K562 (cell line): ENCODE data around the gene ITPK1. TPM values are rescaled to one million over a fixed set of nuclear protein-coding genes. Genes with fewer than 3 reads are reported as not detected.
A peak's percentile ranks its signal among the peaks of the same experiment; 100 is the strongest.

ENCODE experiments used
- ATF1 ChIP-seq, 2 experiments: fragments of 450-650 bp in 1 of 2; IDR thresholded peaks; 2 replicates each; pipeline ENCODE4 v1.6.1; 2016; ENCODE audit warnings: missing compliant biosample characterization in 1 of 2, missing genetic modification characterization in 1 of 2
- BACH1 ChIP-seq: fragments of 200-800 bp; sonication (Bioruptor generic); IDR thresholded peaks from 2 replicates; pipeline ENCODE4 v1.6.1; 2016; ENCODE audit warnings: missing genetic modification characterization, missing compliant biosample characterization
- CBFA2T2 ChIP-seq: fragments of 450-650 bp; conservative IDR thresholded peaks from 2 replicates; pipeline ENCODE4 v1.6.1; 2017; ENCODE audit warnings: mild to moderate bottlenecking
- DDX20 ChIP-seq: fragments of 450-650 bp; IDR thresholded peaks from 2 replicates; pipeline ENCODE4 v1.6.1; 2016; ENCODE audit warnings: missing genetic modification characterization, low read depth, mild to moderate bottlenecking, missing compliant biosample characterization, moderate library complexity
- E2F3 ChIP-seq: fragments of 250-450 bp; sonication (Bioruptor Pico); IDR thresholded peaks from 2 replicates; pipeline ENCODE4 v1.4.0; 2020; ENCODE audit warnings: mild to moderate bottlenecking
- E2F6 ChIP-seq, 2 experiments: IDR thresholded peaks; 2 replicates each; pipeline ENCODE4 v1.6.1; 2011; ENCODE audit warnings: borderline replicate concordance in 1 of 2, control low read depth in 1 of 2, low read depth in 1 of 2, low read length in 1 of 2, mild to moderate bottlenecking in 1 of 2, mixed read lengths in 1 of 2, moderate library complexity in 1 of 2; ENCODE audit not compliant: insufficient read depth in 1 of 2, insufficient read length in 1 of 2, poor library complexity in 1 of 2, severe bottlenecking in 1 of 2; ENCODE audit errors: extremely low read depth in 1 of 2
- FOXJ3 ChIP-seq: sonication (generic); formaldehyde crosslinking; IDR thresholded peaks from 2 replicates; pipeline ENCODE4 v1.4.0; 2020; ENCODE audit warnings: mild to moderate bottlenecking, missing genetic modification reagents
- GABPB1 ChIP-seq: sonication (generic); formaldehyde crosslinking; IDR thresholded peaks from 2 replicates; pipeline ENCODE4 v1.8.0; 2022; ENCODE audit warnings: mild to moderate bottlenecking, missing genetic modification reagents
- GATAD2A ChIP-seq: fragments of 450-650 bp; IDR thresholded peaks from 2 replicates; pipeline ENCODE4 v1.6.1; 2017
- GTF2F1 ChIP-seq: IDR thresholded peaks from 2 replicates; pipeline ENCODE4 v1.6.1; 2011; ENCODE audit warnings: low read depth, low read length, improper control_type of control experiment
- KDM2B ChIP-seq: fragments of 250-450 bp; sonication (Bioruptor Pico); IDR thresholded peaks from 2 replicates; pipeline ENCODE4 v1.8.0; 2021; ENCODE audit warnings: mild to moderate bottlenecking, moderate library complexity
- KDM4B ChIP-seq, 2 experiments: fragments of 450-650 bp in 1 of 2; sonication (generic) in 1 of 2; IDR thresholded peaks; 2 replicates each; pipeline ENCODE4 v1.6.1; 2016 to 2017; ENCODE audit warnings: borderline replicate concordance in 2 of 2, antibody characterized with exemption in 1 of 2, low read depth in 1 of 2, mild to moderate bottlenecking in 1 of 2
- MAFF ChIP-seq: IDR thresholded peaks from 2 replicates; pipeline ENCODE4 v1.6.1; 2012; ENCODE audit warnings: low read length, improper control_type of control experiment
- NFXL1 ChIP-seq: fragments of 450-650 bp; formaldehyde crosslinking; IDR thresholded peaks from 2 replicates; pipeline ENCODE4 v1.4.0; 2021; ENCODE audit warnings: mild to moderate bottlenecking
- POLR2G ChIP-seq: fragments of 200-400 bp; formaldehyde crosslinking; IDR thresholded peaks from 2 replicates; pipeline ENCODE4 v1.6.1; 2017; ENCODE audit warnings: low read depth, mild to moderate bottlenecking, antibody characterized with exemption, low read length, moderate library complexity
- PTRF ChIP-seq: fragments of 450-650 bp; IDR thresholded peaks from 2 replicates; pipeline ENCODE4 v1.6.1; 2016; ENCODE audit warnings: mild to moderate bottlenecking, missing genetic modification characterization, missing compliant biosample characterization
- SREBF2 ChIP-seq: sonication (generic); formaldehyde crosslinking; IDR thresholded peaks from 2 replicates; pipeline ENCODE4 v1.4.0; 2020; ENCODE audit warnings: mild to moderate bottlenecking, missing genetic modification reagents
- TCFL5 ChIP-seq: fragments of 250-450 bp; sonication (Bioruptor Pico); conservative IDR thresholded peaks from 2 replicates; pipeline ENCODE4 v1.6.1; 2021; ENCODE audit warnings: mild to moderate bottlenecking, moderate library complexity, matching md5 sums
- ZBTB8A ChIP-seq: fragments of 450-650 bp; IDR thresholded peaks from 2 replicates; pipeline ENCODE4 v1.6.1; 2018; ENCODE audit warnings: mild to moderate bottlenecking, moderate library complexity; ENCODE audit not compliant: partially characterized antibody
- ZFP1 ChIP-seq: fragments of 450-650 bp; formaldehyde crosslinking; IDR thresholded peaks from 2 replicates; pipeline ENCODE4 v1.4.0; 2020; ENCODE audit warnings: mild to moderate bottlenecking, mixed read lengths
- ZNF253 ChIP-seq: fragments of 250-450 bp; sonication (Bioruptor Pico); conservative IDR thresholded peaks from 2 replicates; pipeline ENCODE4 v1.6.1; 2021; ENCODE audit warnings: mild to moderate bottlenecking
- ZNF384 ChIP-seq: IDR thresholded peaks from 2 replicates; pipeline ENCODE4 v1.6.1; 2012; ENCODE audit warnings: low read depth, low read length, improper control_type of control experiment
- polyA plus RNA-seq, 8 experiments: library from polyadenylated mRNA; depleted of rRNA in 4 of 8; stranded (reverse) in 5 of 8; unstranded in 3 of 8; fragments of >200 nt; fragmentation: Nextera tagmentation in 2 of 8; fragmentation: Illumina TruSeq in 1 of 8; extraction: Ambion mirVana in 2 of 8; extraction: Trizol in 1 of 8; gene quantifications; 2 replicates each; pipeline versions ENCODE4 v1.2.1 to v1.2.3, GENCODE V29; 2011 to 2014; ENCODE audit warnings: inconsistent platforms in 1 of 8, missing spikeins in 1 of 8
- total RNA-seq, 7 experiments: library from RNA; depleted of rRNA in 6 of 7; stranded (reverse); fragments of >200 nt in 6 of 7; fragmentation: Illumina TruSeq in 2 of 7; extraction: Trizol in 2 of 7; gene quantifications; 2 replicates each; pipeline versions ENCODE4 v1.2.1 to v1.2.3, GENCODE V29; 2011 to 2021; ENCODE audit warnings: low replicate concordance in 1 of 7
- TF ChIP-seq, protein P1 (sequence below): sonication (generic); formaldehyde crosslinking; IDR thresholded peaks from 2 replicates; pipeline ENCODE4 v1.8.0; 2022; ENCODE audit warnings: mild to moderate bottlenecking, missing genetic modification reagents, borderline replicate concordance
- TF ChIP-seq, protein P2 (sequence below): fragments of 450-650 bp; formaldehyde crosslinking; IDR thresholded peaks from 2 replicates; pipeline ENCODE4 v1.4.0; 2020; ENCODE audit warnings: mild to moderate bottlenecking, mixed read lengths

ITPK1 gene
- total and polyA plus RNA-seq, 9 of the 15 experiments (the other 6 are each of a cell fraction or from before 2014, with no cell fraction given), result 1.2 to 39.2 (median 23.0) TPM

GRCh38 chr14:92943855-92944570 is 171.7 kb downstream of the ITPK1 start (continued):
- TF ChIP-seq, protein P1, sequence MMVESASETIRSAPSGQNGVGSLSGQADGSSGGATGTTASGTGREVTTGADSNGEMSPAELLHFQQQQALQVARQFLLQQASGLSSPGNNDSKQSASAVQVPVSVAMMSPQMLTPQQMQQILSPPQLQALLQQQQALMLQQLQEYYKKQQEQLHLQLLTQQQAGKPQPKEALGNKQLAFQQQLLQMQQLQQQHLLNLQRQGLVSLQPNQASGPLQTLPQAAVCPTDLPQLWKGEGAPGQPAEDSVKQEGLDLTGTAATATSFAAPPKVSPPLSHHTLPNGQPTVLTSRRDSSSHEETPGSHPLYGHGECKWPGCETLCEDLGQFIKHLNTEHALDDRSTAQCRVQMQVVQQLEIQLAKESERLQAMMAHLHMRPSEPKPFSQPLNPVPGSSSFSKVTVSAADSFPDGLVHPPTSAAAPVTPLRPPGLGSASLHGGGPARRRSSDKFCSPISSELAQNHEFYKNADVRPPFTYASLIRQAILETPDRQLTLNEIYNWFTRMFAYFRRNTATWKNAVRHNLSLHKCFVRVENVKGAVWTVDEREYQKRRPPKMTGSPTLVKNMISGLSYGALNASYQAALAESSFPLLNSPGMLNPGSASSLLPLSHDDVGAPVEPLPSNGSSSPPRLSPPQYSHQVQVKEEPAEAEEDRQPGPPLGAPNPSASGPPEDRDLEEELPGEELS, result no peak
- TF ChIP-seq MAFF, result no peak
- no peak for TF ChIP-seq GATAD2A
- no peak for TF ChIP-seq NFXL1 (CRISPR knock-in tag)
- TF ChIP-seq E2F6 (IDR thresholded peaks at IDR 0.05; ENCODE audit: borderline replicate concordance in 1 of 2, extremely low read depth in 1 of 2, insufficient read depth in 1 of 2, insufficient read length in 1 of 2, low read depth in 1 of 2, low read length in 1 of 2, poor library complexity in 1 of 2, severe bottlenecking in 1 of 2), result peak in 1 of 2 experiments; percentile 37
- no peak for TF ChIP-seq KDM4B (IDR thresholded peaks at IDR 0.05; ENCODE audit: borderline replicate concordance in 2 of 2, low read depth in 1 of 2)
- TF ChIP-seq TCFL5, result no peak
- no peak for TF ChIP-seq KDM2B (CRISPR knock-in tag)
- no peak for TF ChIP-seq BACH1 (tag)
- TF ChIP-seq ATF1 (CRISPR knock-in tag; IDR thresholded peaks at IDR 0.05), result no peak
- TF ChIP-seq ATF1 (tag; IDR thresholded peaks at IDR 0.05), result no peak
- TF ChIP-seq POLR2G, result 0 out of 2 replicates have a peak, but pooled peaks have one; percentile 27
- no peak for TF ChIP-seq FOXJ3 (CRISPR knock-in tag)
- TF ChIP-seq SREBF2 (CRISPR knock-in tag), result no peak
- TF ChIP-seq ZBTB8A, result no peak
- TF ChIP-seq ZNF384, result no peak
- TF ChIP-seq E2F3 (CRISPR knock-in tag), result no peak
- TF ChIP-seq GTF2F1, result no peak
- no peak for TF ChIP-seq DDX20 (tag)
- TF ChIP-seq ZNF253 (CRISPR knock-in tag), result no peak
- TF ChIP-seq, protein P2, sequence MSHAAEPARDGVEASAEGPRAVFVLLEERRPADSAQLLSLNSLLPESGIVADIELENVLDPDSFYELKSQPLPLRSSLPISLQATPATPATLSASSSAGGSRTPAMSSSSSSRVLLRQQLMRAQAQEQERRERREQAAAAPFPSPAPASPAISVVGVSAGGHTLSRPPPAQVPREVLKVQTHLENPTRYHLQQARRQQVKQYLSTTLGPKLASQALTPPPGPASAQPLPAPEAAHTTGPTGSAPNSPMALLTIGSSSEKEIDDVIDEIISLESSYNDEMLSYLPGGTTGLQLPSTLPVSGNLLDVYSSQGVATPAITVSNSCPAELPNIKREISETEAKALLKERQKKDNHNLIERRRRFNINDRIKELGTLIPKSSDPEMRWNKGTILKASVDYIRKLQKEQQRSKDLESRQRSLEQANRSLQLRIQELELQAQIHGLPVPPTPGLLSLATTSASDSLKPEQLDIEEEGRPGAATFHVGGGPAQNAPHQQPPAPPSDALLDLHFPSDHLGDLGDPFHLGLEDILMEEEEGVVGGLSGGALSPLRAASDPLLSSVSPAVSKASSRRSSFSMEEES (CRISPR knock-in tag), result peak; percentile 25
- TF ChIP-seq GABPB1 (CRISPR knock-in tag), result no peak
- no peak for TF ChIP-seq ZFP1
- TF ChIP-seq CBFA2T2, result peak; percentile 29
- no peak for TF ChIP-seq PTRF
